WERI-Rb-1 (cell line): ENCODE measurements around the gene MYBPC3.

Experiments used
- DNase-seq: peaks from one replicate; pipeline ENCODE4 v3.0.0-alpha.2; 2020
- H3K27ac ChIP-seq: fragments of 250-450 bp; sonication (Bioruptor Pico); 2 replicates; pipeline ENCODE4 v1.5.1; 2020; ENCODE audit warnings: mild to moderate bottlenecking, moderate library complexity
- H3K27me3 ChIP-seq: fragments of 250-450 bp; sonication (Bioruptor Pico); 2 replicates; pipeline ENCODE4 v1.5.1; 2021; ENCODE audit warnings: mild to moderate bottlenecking, low read depth, moderate library complexity; ENCODE audit not compliant: insufficient read depth, severe bottlenecking
- H3K36me3 ChIP-seq: fragments of 250-450 bp; sonication (Bioruptor Pico); 2 replicates; pipeline ENCODE4 v1.5.1; 2020; ENCODE audit warnings: mild to moderate bottlenecking, moderate library complexity
- H3K4me3 ChIP-seq: 2 replicates; pipeline ENCODE4 v1.5.1; 2011; ENCODE audit warnings: low read depth, mild to moderate bottlenecking, control low read depth, low read length
- H3K9me3 ChIP-seq: fragments of 250-450 bp; sonication (Bioruptor Pico); 2 replicates; pipeline ENCODE4 v1.5.1; 2021; ENCODE audit warnings: mild to moderate bottlenecking, moderate library complexity; ENCODE audit not compliant: severe bottlenecking
- CTCF ChIP-seq: IDR thresholded peaks from 2 replicates; pipeline ENCODE4 v1.5.1; 2011; ENCODE audit warnings: low read depth, mild to moderate bottlenecking, control low read depth, inconsistent platforms, low read length

The MYBPC3 gene

DNA sequence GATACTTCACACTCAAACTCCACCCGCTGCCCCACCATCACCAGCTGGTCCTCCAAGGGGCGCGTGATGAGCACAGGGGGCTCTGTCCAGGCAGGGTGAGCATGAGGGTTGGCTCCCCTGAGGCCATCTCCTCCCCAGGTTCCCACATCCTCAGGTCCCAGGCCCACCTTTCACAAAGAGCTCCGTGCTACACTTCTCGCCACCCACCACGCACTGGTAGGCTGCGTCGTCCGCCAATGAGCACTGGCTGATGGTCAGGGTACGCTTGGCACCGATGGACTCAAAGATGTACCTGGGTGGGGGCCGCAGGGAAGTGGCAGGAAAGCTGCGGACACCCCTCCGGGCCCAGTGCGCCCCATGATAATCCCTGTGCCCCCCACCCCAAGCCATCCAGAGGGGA, 9.6 kb downstream of the MYBPC3 start:
- Histone ChIP-seq H3K36me3 (no peaks in the 10 kb centered on the region), H3K9me3 (no peaks in the 10 kb centered on the region), H3K4me3 (no peak overlapping the region), H3K27me3 (no peaks in the 10 kb centered on the region), H3K27ac (no peak overlapping the region)
- TF ChIP-seq CTCF, result no peak
- DNase-seq, result no peak

- no peak for DNase-seq
- Histone ChIP-seq H3K27ac (no peak overlapping the region), H3K36me3 (no peaks in the 10 kb centered on the region), H3K4me3 (no peak overlapping the region), H3K9me3 (no peaks in the 10 kb centered on the region), H3K27me3 (no peaks in the 10 kb centered on the region)
- TF ChIP-seq CTCF, result no peak
Measured at GRCh38 chr11:47342036-47342803, 10.3 kb downstream of the MYBPC3 start.

DNA sequence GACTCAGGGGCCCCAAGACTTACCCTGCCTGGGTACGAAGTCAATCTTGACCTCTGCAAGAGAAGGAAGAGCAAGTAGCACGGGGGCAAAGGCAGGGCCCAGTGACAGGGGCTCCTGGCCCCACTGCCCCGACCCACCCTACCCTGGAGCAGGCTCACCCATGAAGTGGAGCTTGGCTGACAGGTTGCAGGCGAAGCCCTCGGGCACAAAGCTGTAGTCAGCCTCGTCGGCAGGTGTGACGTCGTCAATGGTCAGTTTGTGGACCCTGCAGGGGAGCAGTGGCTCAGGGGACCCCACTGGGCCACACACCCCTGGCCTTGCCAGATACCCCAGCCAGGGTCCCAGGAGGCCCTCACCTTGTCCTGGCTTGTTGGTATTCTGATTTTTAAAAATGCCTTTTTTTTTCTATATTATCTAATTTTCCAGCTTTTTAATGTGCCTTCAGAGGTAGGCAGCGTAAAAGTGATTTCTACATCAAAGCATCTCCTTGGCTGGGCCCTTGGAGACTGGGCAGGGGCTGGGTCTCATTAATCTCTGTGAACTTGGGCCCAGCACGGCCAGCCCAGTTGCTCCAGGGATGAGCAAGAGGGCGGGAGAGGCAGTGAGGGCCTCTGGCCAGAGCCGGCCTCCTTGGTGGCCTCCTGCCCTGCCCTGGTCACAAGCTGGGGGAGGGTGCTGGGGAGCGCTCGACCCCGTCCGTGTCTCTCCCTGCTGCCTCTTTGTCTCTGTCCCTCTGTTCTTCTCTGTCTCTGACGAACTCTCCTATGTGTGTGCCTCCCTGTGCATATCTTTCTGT, 11.3 kb downstream of the MYBPC3 start:
- Histone ChIP-seq H3K36me3 (no peaks in the 10 kb centered on the region), H3K4me3 (no peak overlapping the region), H3K27ac (no peak overlapping the region), H3K27me3 (no peaks in the 10 kb centered on the region), H3K9me3 (no peaks in the 10 kb centered on the region)
- no peak for TF ChIP-seq CTCF
- DNase-seq, result no peak

DNA sequence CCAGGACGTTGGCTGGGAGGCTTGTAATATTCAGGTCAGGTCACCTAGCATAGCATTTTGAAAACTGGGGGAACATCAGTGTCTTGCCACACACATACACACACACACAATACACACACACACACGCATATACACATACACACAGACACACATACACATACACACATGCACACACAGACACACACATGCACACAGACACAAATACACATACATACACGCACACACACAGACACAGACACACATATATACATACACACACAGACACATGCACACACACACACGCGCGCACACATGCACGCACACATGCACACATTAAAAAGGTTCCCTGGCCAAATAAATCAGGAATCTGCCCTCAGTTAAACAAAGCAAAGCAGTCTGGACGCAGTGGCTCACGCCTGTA, 12.5 kb downstream of the MYBPC3 start:
- no peak overlapping the region for H3K4me3 ChIP-seq
- no peaks in the 10 kb centered on the region for H3K27me3 ChIP-seq
- H3K9me3 ChIP-seq, result no peaks in the 10 kb centered on the region
- no peak for TF ChIP-seq CTCF
- no peak overlapping the region for H3K27ac ChIP-seq
- DNase-seq, result no peak
- H3K36me3 ChIP-seq, result no peaks in the 10 kb centered on the region

- DNase-seq, result no peak
Measured at GRCh38 chr11:47338396-47339241, 13.9 kb downstream of the MYBPC3 start.

More at GRCh38 chr11:47338396-47339241, 13.9 kb downstream of the MYBPC3 start:
- H3K9me3 ChIP-seq, result no peaks in the 10 kb centered on the region
- H3K27me3 ChIP-seq, result no peaks in the 10 kb centered on the region
- H3K36me3 ChIP-seq, result no peaks in the 10 kb centered on the region
- H3K27ac ChIP-seq, result no peak overlapping the region
- TF ChIP-seq CTCF, result no peak
- H3K4me3 ChIP-seq, result no peak overlapping the region
